GM10248 (cell line): ENCODE data around the gene ACOT7.

ENCODE experiments used
- CTCF ChIA-PET: fragments of 300-600 bp; sonication (Branson Sonifier 250); formaldehyde crosslinking; extraction: SDS; loops from one replicate; lab custom pipeline; 2021; ENCODE audit warnings: antibody characterized with exemption; lab: Yijun Ruan, JAX
- POLR2A ChIA-PET: fragments of 350-650 bp; sonication (Branson Sonifier 250); formaldehyde crosslinking; extraction: SDS; loops from one replicate; lab custom pipeline; 2020; ENCODE audit warnings: antibody characterized with exemption; lab: Yijun Ruan, JAX
- DNase-seq: peaks from one replicate; pipeline ENCODE4 v3.0.0; 2012; ENCODE audit errors: extremely low spot score
- CTCF ChIP-seq: IDR thresholded peaks from 2 replicates; pipeline ENCODE4 v1.5.1; 2012; ENCODE audit warnings: mild to moderate bottlenecking, low read depth; ENCODE audit errors: extremely low read depth, missing control alignments, control extremely low read depth

The ACOT7 gene

GRCh38 chr1:6253380-6253779 is 140.2 kb downstream of the ACOT7 start:
- TF ChIP-seq CTCF: no peak
- CTCF ChIA-PET: interaction anchor here (0.9 to 9.6 kb wide), 2 partner anchors 26 to 84 kb away, joined by 3 to 272 read pairs; no protein-coding TSS in a partner anchor
- POLR2A ChIA-PET: no interaction called here
- no peak for DNase-seq

- TF ChIP-seq CTCF: no peak
- ChIA-PET POLR2A (no interaction called here), CTCF (interaction anchor here (0.9 to 9.6 kb wide), 2 partner anchors 28 to 85 kb away, joined by 3 to 272 read pairs; no protein-coding TSS in a partner anchor)
- no peak for DNase-seq
These were observed 141.2 kb downstream of the ACOT7 start for GRCh38 chr1:6252374-6252710.

GRCh38 chr1:6251681-6252373 is 141.7 kb downstream of the ACOT7 start:
- ChIA-PET CTCF (interaction anchor here (2.0 to 9.6 kb wide), 2 partner anchors 86 to 154 kb away, joined by 6 to 272 read pairs; no protein-coding TSS in a partner anchor), POLR2A (interaction anchor here (0.6 kb wide), 1 partner anchor 142 kb away, joined by 3 read pairs; no protein-coding TSS in a partner anchor)
- TF ChIP-seq CTCF: no peak
- no peak for DNase-seq

GRCh38 chr1:6251233-6251632 is 142.3 kb downstream of the ACOT7 start:
- ChIA-PET POLR2A (interaction anchor here (0.6 kb wide), 2 partner anchors 143 to 150 kb away, joined by 3 to 4 read pairs; no protein-coding TSS in a partner anchor), CTCF (interaction anchor here (2.0 to 9.6 kb wide), 2 partner anchors 86 to 154 kb away, joined by 6 to 272 read pairs; no protein-coding TSS in a partner anchor)
- no peak for TF ChIP-seq CTCF
- no peak for DNase-seq

- DNase-seq: no peak
- POLR2A ChIA-PET: no interaction called here
- TF ChIP-seq CTCF: no peak
- CTCF ChIA-PET: interaction anchor here (0.8 to 9.6 kb wide), 4 partner anchors 87 to 155 kb away, joined by 3 to 272 read pairs (median 5); no protein-coding TSS in a partner anchor
These were observed 143.6 kb downstream of the ACOT7 start for GRCh38 chr1:6249739-6250689.

- TF ChIP-seq CTCF: no peak
- DNase-seq: no peak
- ChIA-PET POLR2A (interaction anchor here (1.5 kb wide), 1 partner anchor 9 kb away, joined by 3 read pairs; no protein-coding TSS in a partner anchor), CTCF (interaction anchor here (1.0 to 9.6 kb wide), 5 partner anchors 11 to 100 kb away, joined by 4 to 272 read pairs (median 44); partner anchors contain the start of gene GPR153)
These were observed 144.4 kb downstream of the ACOT7 start for GRCh38 chr1:6248932-6249738.
